GM23338 (cell line): ENCODE measurements around the gene BAX. TPM values are rescaled to one million over a fixed set of nuclear protein-coding genes. Genes with fewer than 3 reads are reported as not detected.

ENCODE experiments used
- ATAC-seq: fragments of 200-7000 bp; cut with Tn5 transposase; 3 replicates; pipeline ENCODE4 v1.9.1; 2020
- DNase-seq: peaks from one replicate; pipeline ENCODE4 v3.0.0-alpha.2; 2015; ENCODE audit warnings: low spot score
- H2AFZ ChIP-seq: fragments of 200-600 bp; sonication (generic); 2 replicates; pipeline ENCODE4 v1.8.0; 2016; ENCODE audit warnings: antibody characterized with exemption, mild to moderate bottlenecking, moderate library complexity
- H3F3A ChIP-seq: fragments of 200-600 bp; sonication (generic); replicated peaks from 2 replicates; pipeline ENCODE4 v1.8.0; 2017; ENCODE audit warnings: antibody characterized with exemption, mixed run types, low read depth
- H3K27ac ChIP-seq: fragments of 200-600 bp; sonication (generic); 2 replicates; pipeline ENCODE4 v1.6.1; 2016; ENCODE audit warnings: low read depth
- H3K27me3 ChIP-seq: fragments of 200-600 bp; sonication (generic); 2 replicates; pipeline ENCODE4 v1.8.0; 2016; ENCODE audit warnings: mild to moderate bottlenecking, mixed run types, moderate library complexity; ENCODE audit not compliant: insufficient read depth
- H3K36me3 ChIP-seq: fragments of 200-600 bp; sonication (generic); 2 replicates; pipeline ENCODE4 v1.8.0; 2016; ENCODE audit warnings: mild to moderate bottlenecking; ENCODE audit not compliant: insufficient read depth
- H3K4me1 ChIP-seq: fragments of 200-600 bp; sonication (generic); 2 replicates; pipeline ENCODE4 v1.8.0; 2016; ENCODE audit warnings: mild to moderate bottlenecking, moderate library complexity; ENCODE audit not compliant: insufficient read depth
- H3K4me2 ChIP-seq: fragments of 200-600 bp; sonication (generic); 2 replicates; pipeline ENCODE4 v1.7.1; 2017; ENCODE audit warnings: mixed run types
- H3K4me3 ChIP-seq: fragments of 200-600 bp; sonication (generic); 2 replicates; pipeline ENCODE4 v1.6.1; 2016; ENCODE audit warnings: mixed run types
- H3K79me2 ChIP-seq: fragments of 200-600 bp; sonication (generic); replicated peaks from 2 replicates; pipeline ENCODE4 v1.8.0; 2017; ENCODE audit warnings: mild to moderate bottlenecking; ENCODE audit not compliant: insufficient read depth
- H3K9me2 ChIP-seq: fragments of 200-600 bp; sonication (generic); 2 replicates; pipeline ENCODE4 v1.8.0; 2017; ENCODE audit not compliant: insufficient read depth
- H4K20me1 ChIP-seq: fragments of 200-600 bp; sonication (generic); replicated peaks from 2 replicates; pipeline ENCODE4 v1.8.0; 2017; ENCODE audit warnings: mild to moderate bottlenecking; ENCODE audit not compliant: insufficient read depth
- H3K27ac Mint-ChIP-seq: 2 replicates; pipeline ENCODE4 v1.8.0; 2020; ENCODE audit warnings: inconsistent platforms, mild to moderate bottlenecking, moderate library complexity, mixed read lengths
- H3K27me3 Mint-ChIP-seq: 3 replicates; pipeline ENCODE4 v1.8.0; 2022; ENCODE audit warnings: low read depth, mild to moderate bottlenecking, moderate library complexity, mixed read lengths, inconsistent platforms; ENCODE audit not compliant: insufficient read depth, poor library complexity
- H3K36me3 Mint-ChIP-seq: 3 replicates; pipeline ENCODE4 v1.8.0; 2021; ENCODE audit warnings: low read depth, mild to moderate bottlenecking, inconsistent platforms, moderate library complexity, mixed read lengths
- H3K4me1 Mint-ChIP-seq: 3 replicates; pipeline ENCODE4 v1.8.0; 2020; ENCODE audit warnings: mild to moderate bottlenecking, inconsistent platforms, mixed read lengths
- H3K4me3 Mint-ChIP-seq: 3 replicates; pipeline ENCODE4 v1.8.0; 2021; ENCODE audit warnings: moderate library complexity, mild to moderate bottlenecking, inconsistent platforms, mixed read lengths
- H3K9me3 Mint-ChIP-seq: 3 replicates; pipeline ENCODE4 v1.8.0; 2020; ENCODE audit warnings: moderate library complexity, mild to moderate bottlenecking, inconsistent platforms, mixed read lengths
- POLR2AphosphoS5 ChIP-seq: IDR thresholded peaks from 2 replicates; pipeline ENCODE4 v1.6.1; 2016; ENCODE audit warnings: antibody characterized with exemption, low read depth
- STAT1 ChIP-seq: IDR thresholded peaks from one replicate; pipeline ENCODE4 v1.6.1; 2016; ENCODE audit warnings: antibody characterized with exemption; ENCODE audit not compliant: unreplicated experiment
- polyA plus RNA-seq: library from polyadenylated mRNA; unstranded; fragments of >200 nt; fragmentation: Nextera tagmentation; extraction: Ambion mirVana; gene quantifications from 2 replicates; pipeline ENCODE4 v1.2.1, GENCODE V29; 2016
- total RNA-seq: library from RNA; depleted of rRNA; stranded (reverse); fragments of >200 nt; shearing (Covaris generic); gene quantifications from 2 replicates; pipeline ENCODE4 v1.2.3, GENCODE V29; 2014
- TF ChIP-seq, protein P1 (sequence below): IDR thresholded peaks from 2 replicates; pipeline ENCODE4 v1.6.1; 2016; ENCODE audit warnings: antibody characterized with exemption
- TF ChIP-seq, protein P2 (sequence below): fragments of 250-450 bp; sonication (Bioruptor Pico); IDR thresholded peaks from 2 replicates; pipeline ENCODE4 v1.5.0; 2020; ENCODE audit warnings: mild to moderate bottlenecking, moderate library complexity

The BAX gene
- total and polyA plus RNA-seq, 2 experiments from 2014 or later, result 179 to 261 TPM

DNA sequence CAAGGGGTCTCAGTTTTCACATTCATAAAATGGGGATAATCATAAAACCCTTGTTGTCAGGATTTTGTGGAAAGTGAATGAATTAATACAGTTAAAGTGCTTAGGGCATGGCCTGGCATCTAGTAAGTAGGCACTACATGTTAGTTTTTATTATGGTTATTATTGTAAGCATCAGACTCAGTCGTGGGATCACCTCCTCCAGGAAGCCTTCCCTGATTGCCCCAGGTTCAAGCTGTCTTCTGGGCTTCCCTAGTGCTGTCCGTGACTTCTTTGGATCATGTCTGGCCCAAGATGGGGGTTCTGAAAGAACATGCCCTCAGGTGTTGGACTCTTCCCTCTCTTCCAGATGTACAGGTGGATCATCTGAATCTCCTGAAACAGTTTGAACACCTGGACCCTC is 43.9 kb upstream of the BAX start (continued):
- TF ChIP-seq, protein P1, sequence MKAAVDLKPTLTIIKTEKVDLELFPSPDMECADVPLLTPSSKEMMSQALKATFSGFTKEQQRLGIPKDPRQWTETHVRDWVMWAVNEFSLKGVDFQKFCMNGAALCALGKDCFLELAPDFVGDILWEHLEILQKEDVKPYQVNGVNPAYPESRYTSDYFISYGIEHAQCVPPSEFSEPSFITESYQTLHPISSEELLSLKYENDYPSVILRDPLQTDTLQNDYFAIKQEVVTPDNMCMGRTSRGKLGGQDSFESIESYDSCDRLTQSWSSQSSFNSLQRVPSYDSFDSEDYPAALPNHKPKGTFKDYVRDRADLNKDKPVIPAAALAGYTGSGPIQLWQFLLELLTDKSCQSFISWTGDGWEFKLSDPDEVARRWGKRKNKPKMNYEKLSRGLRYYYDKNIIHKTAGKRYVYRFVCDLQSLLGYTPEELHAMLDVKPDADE, result no peak
- TF ChIP-seq, protein P2, sequence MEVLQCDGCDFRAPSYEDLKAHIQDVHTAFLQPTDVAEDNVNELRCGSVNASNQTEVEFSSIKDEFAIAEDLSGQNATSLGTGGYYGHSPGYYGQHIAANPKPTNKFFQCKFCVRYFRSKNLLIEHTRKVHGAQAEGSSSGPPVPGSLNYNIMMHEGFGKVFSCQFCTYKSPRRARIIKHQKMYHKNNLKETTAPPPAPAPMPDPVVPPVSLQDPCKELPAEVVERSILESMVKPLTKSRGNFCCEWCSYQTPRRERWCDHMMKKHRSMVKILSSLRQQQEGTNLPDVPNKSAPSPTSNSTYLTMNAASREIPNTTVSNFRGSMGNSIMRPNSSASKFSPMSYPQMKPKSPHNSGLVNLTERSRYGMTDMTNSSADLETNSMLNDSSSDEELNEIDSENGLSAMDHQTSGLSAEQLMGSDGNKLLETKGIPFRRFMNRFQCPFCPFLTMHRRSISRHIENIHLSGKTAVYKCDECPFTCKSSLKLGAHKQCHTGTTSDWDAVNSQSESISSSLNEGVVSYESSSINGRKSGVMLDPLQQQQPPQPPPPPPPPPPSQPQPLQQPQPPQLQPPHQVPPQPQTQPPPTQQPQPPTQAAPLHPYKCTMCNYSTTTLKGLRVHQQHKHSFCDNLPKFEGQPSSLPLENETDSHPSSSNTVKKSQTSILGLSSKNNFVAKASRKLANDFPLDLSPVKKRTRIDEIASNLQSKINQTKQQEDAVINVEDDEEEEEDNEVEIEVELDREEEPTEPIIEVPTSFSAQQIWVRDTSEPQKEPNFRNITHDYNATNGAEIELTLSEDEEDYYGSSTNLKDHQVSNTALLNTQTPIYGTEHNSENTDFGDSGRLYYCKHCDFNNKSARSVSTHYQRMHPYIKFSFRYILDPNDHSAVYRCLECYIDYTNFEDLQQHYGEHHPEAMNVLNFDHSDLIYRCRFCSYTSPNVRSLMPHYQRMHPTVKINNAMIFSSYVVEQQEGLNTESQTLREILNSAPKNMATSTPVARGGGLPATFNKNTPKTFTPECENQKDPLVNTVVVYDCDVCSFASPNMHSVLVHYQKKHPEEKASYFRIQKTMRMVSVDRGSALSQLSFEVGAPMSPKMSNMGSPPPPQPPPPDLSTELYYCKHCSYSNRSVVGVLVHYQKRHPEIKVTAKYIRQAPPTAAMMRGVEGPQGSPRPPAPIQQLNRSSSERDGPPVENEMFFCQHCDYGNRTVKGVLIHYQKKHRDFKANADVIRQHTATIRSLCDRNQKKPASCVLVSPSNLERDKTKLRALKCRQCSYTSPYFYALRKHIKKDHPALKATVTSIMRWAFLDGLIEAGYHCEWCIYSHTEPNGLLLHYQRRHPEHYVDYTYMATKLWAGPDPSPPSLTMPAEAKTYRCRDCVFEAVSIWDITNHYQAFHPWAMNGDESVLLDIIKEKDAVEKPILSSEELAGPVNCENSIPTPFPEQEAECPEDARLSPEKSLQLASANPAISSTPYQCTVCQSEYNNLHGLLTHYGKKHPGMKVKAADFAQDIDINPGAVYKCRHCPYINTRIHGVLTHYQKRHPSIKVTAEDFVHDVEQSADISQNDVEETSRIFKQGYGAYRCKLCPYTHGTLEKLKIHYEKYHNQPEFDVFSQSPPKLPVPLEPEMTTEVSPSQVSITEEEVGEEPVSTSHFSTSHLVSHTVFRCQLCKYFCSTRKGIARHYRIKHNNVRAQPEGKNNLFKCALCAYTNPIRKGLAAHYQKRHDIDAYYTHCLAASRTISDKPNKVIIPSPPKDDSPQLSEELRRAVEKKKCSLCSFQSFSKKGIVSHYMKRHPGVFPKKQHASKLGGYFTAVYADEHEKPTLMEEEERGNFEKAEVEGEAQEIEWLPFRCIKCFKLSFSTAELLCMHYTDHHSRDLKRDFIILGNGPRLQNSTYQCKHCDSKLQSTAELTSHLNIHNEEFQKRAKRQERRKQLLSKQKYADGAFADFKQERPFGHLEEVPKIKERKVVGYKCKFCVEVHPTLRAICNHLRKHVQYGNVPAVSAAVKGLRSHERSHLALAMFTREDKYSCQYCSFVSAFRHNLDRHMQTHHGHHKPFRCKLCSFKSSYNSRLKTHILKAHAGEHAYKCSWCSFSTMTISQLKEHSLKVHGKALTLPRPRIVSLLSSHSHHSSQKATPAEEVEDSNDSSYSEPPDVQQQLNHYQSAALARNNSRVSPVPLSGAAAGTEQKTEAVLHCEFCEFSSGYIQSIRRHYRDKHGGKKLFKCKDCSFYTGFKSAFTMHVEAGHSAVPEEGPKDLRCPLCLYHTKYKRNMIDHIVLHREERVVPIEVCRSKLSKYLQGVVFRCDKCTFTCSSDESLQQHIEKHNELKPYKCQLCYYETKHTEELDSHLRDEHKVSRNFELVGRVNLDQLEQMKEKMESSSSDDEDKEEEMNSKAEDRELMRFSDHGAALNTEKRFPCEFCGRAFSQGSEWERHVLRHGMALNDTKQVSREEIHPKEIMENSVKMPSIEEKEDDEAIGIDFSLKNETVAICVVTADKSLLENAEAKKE (CRISPR knock-in tag), result no peak
- TF ChIP-seq POLR2AphosphoS5, result no peak

GRCh38 chr19:48913114-48913889 is 41.4 kb upstream of the BAX start:
- no peak overlapping the region for H3K27ac Mint-ChIP-seq
- H3K4me1 Mint-ChIP-seq, result no peaks in the 10 kb centered on the region
- peaks cover 3% of the 10 kb centered on the region for H3K27me3 Mint-ChIP-seq
- peak; percentile 70 for DNase-seq
- no peaks in the 10 kb centered on the region for H3K9me3 Mint-ChIP-seq
- Histone ChIP-seq H3K27me3 (no peaks in the 10 kb centered on the region), H2AFZ (no peak overlapping the region), H3K27ac (no peak overlapping the region), H3K4me2 (no peak overlapping the region), H3K4me3 (no peak overlapping the region), H3F3A (0 out of 2 replicates have a peak, but pooled peaks cover 8% of the 10 kb centered on the region), H3K79me2 (no peaks in the 10 kb centered on the region), H3K9me2 (no peaks in the 10 kb centered on the region), H3K4me1 (no peaks in the 10 kb centered on the region), H4K20me1 (no peaks in the 10 kb centered on the region; the same call in 1 of the 2 replicates), H3K36me3 (peaks cover 17% of the 10 kb centered on the region)
- peaks cover 57% of the 10 kb centered on the region for H3K36me3 Mint-ChIP-seq
- no peak for TF ChIP-seq STAT1
- TF ChIP-seq, protein P1, result peak; percentile 95
- H3K4me3 Mint-ChIP-seq, result no peak overlapping the region
- peak; percentile 81 for ATAC-seq
